COLO668 (cell line): ENCODE results near the gene DOCK8.
"Not testable (repeated sequence)": the region's sequence is repeated elsewhere in the genome, so short reads cannot be mapped to it uniquely, and the experiment has no call there.

Experiments
- DNase-seq: peaks from one replicate; lab custom pipeline; 2025; ENCODE audit not compliant: unreplicated experiment; lab: John Stamatoyannopoulos, UW

DOCK8 gene

GRCh38 chr9:404234-404633 is 189.6 kb downstream of the DOCK8 start:
- no peak for DNase-seq

- DNase-seq = no peak
Measured at GRCh38 chr9:405341-405740, 190.7 kb downstream of the DOCK8 start.

DNA sequence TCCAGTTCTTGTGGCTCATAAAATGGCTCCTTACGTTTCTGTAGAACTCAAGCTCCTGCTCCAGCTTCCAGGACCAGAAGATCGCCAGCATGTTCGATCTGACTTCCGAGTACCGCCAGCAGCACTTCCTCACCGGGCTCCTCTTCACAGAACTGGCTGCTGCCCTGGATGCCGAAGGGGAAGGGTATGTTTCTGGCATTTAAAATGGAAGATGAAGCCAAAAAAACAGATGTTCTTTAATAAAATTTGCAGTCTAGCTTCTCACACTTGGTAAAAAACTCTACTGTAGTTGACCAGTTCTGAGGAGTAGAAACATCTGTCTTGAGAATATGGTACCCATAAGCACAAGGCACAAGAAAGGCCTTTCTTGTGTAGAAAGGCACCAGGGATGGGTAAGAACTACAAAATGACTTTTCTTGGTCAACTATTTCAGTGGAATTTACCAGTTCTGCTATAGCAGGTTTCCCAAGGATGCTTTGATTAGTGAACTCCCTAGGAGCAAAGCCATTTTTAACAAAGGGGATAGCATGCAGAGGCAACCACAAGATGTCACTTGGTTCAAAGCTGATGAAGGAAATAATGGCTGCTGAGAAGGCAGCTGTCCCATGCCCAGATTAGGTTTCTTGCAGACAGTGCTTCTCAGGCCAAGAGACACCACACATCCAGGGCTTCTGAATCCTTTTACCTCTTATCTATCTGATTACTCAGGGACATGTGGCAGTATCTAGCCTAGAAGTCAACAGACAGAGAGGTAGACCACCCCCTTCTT is 192.4 kb downstream of the DOCK8 start:
- DNase-seq = no peak

DNA sequence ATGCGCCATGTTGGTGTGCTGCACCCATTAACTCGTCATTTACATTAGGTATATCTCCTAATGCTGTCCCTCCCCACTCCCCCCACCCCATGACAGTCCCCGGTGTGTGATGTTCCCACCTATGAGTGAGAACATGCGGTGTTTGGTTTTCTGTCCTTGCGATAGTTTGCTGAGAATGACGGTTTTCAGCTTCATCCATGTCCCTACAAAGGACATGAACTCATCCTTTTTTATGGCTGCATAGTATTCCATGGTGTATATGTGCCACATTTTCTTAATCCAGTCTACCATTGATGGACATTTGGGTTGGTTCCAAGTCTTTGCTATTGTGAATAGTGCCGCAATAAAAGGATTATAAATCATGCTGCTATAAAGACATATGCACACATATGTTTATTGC is 195.0 kb downstream of the DOCK8 start:
- not testable (repeated sequence) for DNase-seq

DNA sequence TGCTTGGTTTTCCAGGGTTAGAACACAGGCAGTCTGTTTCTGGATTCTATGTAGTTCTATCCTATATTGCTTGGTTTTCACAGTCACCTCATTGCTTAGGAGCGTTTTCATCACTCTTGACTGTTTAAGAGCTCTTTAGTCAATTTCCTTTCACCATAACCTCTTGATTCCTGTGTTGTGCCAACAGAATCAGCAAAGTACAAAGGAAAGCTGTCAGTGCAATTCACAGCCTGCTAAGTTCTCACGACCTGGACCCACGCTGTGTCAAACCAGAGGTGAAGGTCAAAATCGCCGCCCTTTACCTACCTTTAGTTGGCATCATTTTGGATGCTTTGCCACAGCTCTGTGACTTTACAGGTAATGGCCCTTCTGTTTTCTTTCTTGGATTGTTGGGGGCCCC is 199.9 kb downstream of the DOCK8 start:
- no peak for DNase-seq

GRCh38 chr9:419571-420171 is 205.0 kb downstream of the DOCK8 start:
- no peak for DNase-seq

- DNase-seq = no peak
Measured at GRCh38 chr9:421896-422295, 207.2 kb downstream of the DOCK8 start.

- no peak for DNase-seq
Measured at GRCh38 chr9:426264-426663, 211.6 kb downstream of the DOCK8 start.

DNA sequence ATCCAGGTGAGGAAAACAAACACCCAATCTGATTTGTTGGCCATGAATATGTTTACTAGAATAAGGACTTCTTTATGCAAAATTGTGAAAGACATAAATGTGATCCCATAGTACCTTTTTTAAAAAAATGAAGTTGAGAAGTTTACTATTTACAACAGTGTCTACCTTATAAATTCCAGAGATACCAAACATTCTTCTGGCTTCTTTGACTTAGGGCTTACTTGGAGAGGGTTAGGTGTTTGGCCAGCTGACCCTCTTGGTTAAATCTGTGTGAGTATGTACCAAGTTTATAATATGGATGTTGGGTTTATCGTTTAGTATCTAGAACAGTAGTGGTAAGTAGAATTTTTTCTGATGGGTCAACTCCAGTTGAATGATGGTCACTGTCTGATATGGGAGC is 212.3 kb downstream of the DOCK8 start:
- no peak for DNase-seq

GRCh38 chr9:431701-432100 is 217.0 kb downstream of the DOCK8 start:
- DNase-seq = no peak

DNA sequence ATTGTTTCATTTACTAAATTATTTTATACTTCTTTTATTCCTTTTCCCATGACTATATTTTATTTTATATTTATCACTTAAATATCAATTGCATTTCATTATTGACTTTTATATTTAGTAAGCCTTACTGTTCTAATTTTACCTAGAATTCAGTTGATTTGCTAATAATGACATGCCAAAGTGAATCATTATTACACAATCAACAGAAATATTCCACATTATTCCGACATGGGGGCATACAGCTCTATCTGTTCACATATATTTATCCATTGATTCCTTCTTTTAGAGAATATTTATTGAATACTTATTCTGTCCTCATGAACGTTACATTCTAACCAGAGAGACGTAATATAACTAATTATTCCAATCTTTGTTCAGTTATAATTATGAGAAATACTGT is 221.8 kb downstream of the DOCK8 start:
- DNase-seq = no peak

GRCh38 chr9:437066-437465 is 222.4 kb downstream of the DOCK8 start:
- no peak for DNase-seq

GRCh38 chr9:437574-438001 is 222.9 kb downstream of the DOCK8 start:
- DNase-seq = no peak

DNA sequence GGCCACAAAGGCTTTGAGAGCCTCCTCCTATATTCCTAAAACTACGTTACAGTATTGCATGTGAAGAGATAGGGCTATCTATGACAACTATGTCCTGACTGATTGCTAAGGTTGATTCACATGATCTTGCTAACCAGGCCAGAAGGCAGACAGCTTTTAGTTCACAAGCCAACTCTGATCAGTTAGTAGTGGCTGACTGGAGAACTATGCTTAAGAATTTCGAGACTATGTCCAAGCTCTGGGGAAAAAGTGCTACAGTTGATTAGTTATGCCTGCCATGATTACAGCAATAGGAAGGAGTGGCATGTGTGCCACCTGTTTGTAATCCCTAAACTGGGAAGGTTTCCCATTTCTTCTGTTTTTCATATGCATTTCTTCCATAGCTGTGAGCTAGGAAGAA is 223.4 kb downstream of the DOCK8 start:
- DNase-seq = no peak

DNA sequence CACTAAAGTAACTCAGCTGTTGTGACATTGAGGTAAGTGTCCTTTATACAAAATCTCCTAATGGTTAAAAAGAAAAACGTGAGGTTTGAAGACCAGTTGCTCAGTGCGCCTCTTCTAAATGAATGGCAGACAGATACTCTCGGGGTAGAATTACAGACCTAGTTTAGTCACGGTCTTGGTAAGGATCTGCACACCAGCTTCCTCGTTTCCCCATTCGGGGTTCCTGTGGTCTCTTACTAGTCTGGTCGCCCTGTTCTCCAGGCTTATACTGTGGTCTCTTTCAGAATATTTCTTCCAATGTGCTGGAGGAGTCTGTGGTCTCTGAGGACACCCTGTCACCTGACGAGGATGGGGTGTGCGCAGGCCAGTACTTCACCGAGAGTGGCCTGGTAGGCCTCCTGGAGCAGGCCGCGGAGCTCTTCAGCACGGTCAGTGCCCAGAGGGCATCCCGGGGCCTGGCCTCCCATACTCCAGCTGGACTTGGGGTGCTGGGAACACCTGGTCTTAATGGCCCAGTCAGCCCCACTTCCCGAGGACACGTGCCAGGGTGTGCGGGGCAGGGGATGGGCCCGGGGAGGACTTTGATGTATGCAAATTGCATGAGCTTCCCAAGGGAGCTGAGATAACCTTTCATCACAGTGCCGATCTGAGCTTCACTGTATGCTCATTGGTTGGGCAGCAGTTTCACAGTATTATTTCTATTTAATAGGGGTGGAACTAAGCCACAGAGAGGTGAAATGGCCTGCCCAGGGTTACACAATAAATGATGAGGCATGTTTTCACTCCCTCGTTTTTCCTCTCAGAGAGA is 224.5 kb downstream of the DOCK8 start:
- no peak for DNase-seq

GRCh38 chr9:441126-441525 is 226.5 kb downstream of the DOCK8 start:
- no peak for DNase-seq

GRCh38 chr9:444528-444927 is 229.9 kb downstream of the DOCK8 start:
- DNase-seq = peak; percentile 5

DNA sequence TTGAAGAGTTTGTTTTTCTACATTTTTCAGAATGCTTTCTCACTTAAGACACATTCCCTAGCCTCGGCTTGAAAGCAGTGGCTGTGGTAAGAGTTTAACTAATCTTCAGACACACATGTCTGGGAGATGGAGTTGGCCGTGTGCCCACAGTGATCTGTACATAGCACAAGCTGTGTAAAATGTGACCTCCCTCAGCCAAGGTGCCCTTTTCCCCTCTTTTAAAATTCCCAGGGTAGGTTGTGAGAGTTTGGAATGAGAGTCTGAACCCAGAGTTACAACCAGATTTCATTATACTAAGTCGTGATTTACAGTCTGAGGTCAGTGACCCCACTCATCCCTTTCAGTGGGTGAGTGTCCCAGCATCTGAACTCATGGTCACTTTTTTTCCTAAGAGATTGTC is 230.4 kb downstream of the DOCK8 start:
- no peak for DNase-seq

DNA sequence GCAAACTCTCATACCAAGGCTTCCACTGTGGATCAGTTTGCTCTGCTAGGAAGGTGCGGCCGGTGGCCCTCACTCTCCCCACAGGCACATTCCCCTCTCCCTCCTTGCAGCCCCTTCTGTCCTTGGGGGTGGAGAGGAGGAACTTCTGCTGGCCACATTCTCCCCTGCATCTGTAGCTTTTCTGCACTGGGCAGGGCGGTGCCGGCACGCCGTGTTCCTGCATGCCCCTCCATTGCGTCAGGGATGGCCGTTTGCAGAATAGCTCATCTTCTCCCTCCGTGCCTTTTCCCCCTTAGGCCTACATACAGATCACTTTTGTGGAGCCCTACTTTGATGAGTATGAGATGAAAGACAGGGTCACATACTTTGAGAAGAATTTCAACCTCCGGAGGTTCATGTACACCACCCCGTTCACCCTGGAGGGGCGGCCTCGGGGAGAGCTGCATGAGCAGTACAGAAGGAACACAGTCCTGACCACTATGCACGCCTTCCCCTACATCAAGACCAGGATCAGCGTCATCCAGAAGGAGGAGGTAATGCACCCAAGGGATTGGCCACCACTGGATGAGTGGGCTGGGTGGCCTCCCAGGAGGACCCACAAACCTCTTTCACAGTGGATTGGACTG is 231.5 kb downstream of the DOCK8 start:
- no peak for DNase-seq

- no peak for DNase-seq
Measured at GRCh38 chr9:447230-448025, 232.8 kb downstream of the DOCK8 start.

- no peak for DNase-seq
Measured at GRCh38 chr9:450057-450456, 235.4 kb downstream of the DOCK8 start.
